Endothelial cell of hepatic sinusoid (primary cell): Measurements from ENCODE around the gene SEMA6B.
"Not testable (repeated sequence)": the region's sequence is repeated elsewhere in the genome, so short reads cannot be mapped to it uniquely, and the experiment has no call there.

Experiments used
- in situ Hi-C: cut with HindIII; loops from 2 replicates; pipeline ENCODE4 v1.10.0; 2017; ENCODE audit warnings: low sequenced_read_pairs

Gene SEMA6B, protein sequence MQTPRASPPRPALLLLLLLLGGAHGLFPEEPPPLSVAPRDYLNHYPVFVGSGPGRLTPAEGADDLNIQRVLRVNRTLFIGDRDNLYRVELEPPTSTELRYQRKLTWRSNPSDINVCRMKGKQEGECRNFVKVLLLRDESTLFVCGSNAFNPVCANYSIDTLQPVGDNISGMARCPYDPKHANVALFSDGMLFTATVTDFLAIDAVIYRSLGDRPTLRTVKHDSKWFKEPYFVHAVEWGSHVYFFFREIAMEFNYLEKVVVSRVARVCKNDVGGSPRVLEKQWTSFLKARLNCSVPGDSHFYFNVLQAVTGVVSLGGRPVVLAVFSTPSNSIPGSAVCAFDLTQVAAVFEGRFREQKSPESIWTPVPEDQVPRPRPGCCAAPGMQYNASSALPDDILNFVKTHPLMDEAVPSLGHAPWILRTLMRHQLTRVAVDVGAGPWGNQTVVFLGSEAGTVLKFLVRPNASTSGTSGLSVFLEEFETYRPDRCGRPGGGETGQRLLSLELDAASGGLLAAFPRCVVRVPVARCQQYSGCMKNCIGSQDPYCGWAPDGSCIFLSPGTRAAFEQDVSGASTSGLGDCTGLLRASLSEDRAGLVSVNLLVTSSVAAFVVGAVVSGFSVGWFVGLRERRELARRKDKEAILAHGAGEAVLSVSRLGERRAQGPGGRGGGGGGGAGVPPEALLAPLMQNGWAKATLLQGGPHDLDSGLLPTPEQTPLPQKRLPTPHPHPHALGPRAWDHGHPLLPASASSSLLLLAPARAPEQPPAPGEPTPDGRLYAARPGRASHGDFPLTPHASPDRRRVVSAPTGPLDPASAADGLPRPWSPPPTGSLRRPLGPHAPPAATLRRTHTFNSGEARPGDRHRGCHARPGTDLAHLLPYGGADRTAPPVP

DNA sequence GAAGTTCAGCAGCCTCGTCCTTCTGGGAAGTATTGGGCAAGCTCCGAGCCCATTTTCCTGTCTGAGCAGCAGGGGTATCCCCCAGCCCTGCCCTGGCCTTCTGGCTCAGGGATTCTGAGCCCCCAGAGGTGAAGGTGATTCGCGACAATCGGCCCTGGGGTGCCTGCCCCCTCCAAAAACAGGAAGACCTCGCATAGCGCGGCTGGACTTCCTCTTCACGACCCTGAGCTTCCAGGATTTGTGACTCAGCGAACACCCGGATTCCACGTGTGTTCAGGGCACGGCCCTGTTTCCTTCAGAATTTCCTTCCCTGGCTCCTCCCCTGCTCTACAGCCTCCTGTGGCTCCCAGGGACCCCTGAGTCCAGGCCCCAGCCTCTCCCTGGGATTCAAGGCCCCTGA is at the start of gene SEMA6B:
TSS of gene SEMA6B (minus strand) at position 116 of the 400 bp plus-strand sequence. CDS start 1,227 bp downstream, outside the sequence.
- in situ Hi-C loops = no loop called here

- in situ Hi-C loops = no loop called here
These were observed 47.6 kb upstream of the SEMA6B start for GRCh38 chr19:4606921-4607678.

GRCh38 chr19:4606181-4606580 is 46.7 kb upstream of the SEMA6B start:
- in situ Hi-C loops = no loop called here

DNA sequence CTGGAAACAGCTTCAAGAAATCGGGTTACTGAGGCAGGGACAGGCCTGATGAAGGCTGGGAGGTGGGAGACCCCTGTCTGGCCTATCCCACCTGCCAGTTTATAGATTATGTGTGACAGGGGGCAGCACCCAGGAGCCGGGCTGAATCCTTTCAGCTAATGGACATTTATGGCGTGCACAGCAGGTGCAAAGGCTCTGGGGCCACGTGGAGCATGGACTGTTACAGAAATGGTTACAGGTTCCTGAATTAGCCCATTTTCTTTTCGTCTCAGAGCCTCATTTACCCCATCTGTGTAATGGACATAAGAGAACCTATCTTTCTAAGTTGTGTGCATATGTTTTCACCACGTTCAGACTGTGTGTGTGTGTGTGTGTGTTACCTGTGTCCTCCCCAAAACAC is 45.4 kb upstream of the SEMA6B start:
- in situ Hi-C loops = no loop called here

- in situ Hi-C loops = no loop called here
These were observed 43.4 kb upstream of the SEMA6B start for GRCh38 chr19:4602915-4603314.

- in situ Hi-C loops = no loop called here
These were observed 42.8 kb upstream of the SEMA6B start for GRCh38 chr19:4602173-4602788.

- in situ Hi-C loops = no loop called here
These were observed 41.4 kb upstream of the SEMA6B start for GRCh38 chr19:4600893-4601292.

DNA sequence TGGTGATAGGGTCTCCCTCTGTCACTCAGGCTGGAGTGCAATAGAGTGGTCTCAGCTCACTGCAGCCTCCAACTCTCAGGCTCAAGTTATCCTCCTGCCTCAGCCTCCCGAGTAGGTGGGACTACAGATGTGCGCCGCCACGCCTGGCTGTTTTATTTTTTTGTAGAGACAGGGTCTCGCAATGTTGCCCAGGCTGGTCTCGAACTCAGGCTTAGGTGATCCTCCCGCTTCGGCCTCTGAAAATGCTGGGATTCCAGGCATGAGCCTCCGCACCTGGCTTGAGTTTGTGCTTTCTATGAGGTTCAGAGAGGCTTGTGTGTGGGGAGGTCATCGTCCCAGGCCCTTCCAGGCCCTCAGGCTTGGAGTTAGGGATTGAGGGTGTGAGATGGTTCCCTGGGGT is 40.6 kb upstream of the SEMA6B start:
- in situ Hi-C loops = no loop called here

DNA sequence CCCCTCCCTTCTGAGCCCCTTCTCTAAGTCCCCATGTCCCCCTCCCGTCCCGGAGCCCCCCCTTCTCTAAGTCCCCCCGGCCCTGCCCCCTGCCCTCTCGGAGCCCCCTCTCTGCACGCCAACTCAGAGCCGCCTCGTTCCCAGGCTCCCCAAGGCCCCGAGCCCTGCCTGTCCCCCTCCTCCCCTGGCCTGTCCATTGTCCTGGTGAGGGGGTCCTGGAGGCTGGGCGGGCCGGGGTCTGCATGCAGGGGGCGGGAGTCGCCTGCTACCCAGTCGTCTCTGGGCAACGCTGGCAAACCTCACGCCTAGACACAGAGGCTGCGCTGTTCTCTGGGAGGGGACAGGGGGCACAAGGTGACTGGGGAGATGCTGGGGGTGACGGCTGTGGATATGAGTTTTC is 39.2 kb upstream of the SEMA6B start:
- in situ Hi-C loops = no loop called here

DNA sequence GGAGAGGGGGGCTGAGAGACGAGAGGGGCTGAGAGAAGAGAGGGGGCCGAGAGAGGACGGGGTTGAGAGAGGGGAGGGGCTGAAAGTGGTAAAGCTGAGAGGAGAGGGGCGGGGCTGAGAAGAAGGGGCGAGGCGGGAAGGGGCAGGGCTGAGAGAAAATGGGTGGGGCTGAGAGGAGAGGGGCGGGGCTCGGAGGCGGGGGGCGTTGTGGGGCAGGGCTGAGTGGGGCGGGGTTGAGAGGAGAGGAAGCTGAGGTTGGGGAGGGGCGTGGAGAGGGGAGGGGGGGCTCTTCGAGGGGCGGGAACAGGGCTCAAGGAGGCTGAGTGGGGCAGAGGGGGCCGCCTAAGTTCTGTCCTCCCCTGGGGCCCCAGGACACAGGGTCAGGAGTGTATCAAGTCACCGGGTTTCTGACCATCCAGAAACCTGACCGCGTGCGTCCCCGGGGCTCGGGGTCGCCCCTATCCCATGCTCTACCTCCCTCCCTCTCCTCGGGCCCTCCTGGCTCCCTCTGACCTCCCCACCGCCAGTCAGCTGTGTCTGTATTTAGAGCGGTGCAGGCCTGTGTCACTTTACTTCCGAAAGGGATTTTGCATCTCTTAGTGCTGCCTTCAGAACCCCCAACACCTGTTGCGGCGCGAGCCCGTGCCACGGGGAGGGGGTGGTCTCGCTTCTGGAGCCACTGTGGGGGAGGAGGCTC is 38.6 kb upstream of the SEMA6B start:
- in situ Hi-C loops = no loop called here

DNA sequence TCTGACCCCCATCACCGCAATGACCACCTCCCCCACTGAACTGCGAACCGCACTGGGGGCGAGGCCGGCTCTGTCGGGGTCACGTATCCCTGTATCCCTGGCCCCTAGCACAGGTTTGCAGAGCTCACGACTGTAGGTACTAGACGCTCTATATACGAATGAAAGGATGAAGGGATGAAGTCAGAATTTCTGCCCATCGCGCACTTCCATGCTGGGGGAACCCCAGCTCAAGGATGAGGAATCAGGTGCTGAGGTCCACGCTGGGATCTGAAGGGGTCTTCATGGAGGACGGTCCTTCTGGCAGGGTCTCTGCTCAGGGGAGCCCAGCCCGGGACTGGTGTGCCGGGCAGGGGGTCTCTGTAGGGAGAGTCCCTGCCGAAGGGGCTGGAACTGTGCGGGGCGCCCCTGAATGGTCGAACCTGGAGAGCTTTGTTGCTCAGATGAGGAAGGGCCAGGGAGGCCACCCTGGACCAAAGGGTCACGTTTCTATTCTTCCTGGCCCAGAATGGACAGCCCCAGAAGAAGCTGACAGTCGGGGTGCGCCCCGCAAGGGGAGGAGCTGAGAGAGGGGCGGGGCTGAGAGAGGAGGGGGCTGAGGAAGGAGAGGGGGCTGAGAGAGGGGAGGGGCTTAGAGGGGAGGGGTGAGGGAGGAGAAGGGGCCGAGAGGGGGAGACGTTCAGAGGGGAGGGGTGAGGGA is 37.9 kb upstream of the SEMA6B start:
- in situ Hi-C loops = no loop called here

DNA sequence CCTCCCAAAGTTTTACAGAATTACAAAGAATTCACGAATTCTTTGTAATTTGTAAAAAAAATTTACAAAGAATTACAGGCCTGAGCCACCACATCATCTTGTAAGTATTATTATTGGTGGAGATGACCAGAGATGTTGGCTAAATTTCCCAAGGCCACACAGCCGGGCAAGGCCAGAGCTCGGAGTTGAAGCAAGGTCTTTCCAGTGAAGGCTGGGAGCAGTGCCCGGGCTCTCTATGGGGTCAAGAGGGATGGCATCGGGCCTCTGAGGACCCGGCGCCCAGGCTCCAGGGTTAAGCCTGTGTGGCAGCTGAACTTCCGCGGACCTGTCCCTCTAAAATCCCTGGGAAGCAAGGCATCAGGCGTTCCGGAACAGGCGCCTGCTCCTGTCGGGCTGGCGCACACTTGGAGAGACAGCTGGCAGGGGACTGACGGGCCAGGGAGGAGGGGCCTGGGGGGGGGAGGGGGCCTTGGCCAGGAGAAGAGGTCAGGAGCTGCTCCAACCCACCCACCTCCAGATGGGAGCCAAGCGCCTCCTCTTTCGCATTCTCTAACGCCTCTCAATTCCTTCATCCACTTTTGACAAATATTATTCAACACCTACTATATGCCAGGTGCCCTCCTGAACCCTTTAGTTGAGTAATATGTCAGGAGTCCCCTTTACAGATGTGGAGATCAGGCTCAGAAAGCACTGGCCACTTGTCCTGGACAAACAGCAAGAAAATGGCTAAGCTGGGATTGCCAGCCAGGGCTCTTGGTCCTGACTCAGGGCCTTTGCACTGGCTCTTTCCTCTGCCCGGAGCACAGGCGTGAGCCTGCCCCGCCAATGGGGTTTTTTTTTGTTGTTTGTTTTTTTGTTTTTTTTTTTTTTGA is 36.8 kb upstream of the SEMA6B start:
- in situ Hi-C loops = no loop called here

DNA sequence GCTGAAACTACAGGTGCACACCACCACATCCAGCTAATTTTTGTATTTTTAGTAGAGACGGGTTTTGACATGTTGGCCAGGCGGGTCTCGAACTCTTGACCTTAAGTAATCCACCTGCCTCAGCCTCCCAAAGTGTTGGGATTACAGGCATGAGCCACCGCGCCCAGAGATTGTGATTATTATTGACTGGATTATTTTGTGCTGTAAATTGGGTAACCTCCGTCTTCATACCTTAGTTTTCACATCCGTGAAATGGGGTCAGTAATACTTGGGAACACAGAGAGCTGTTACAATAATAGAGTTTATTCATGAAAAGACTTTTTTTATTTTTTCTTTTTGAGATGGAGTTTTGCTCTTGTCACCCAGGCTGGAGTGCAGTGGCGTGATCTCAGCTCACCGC is 35.7 kb upstream of the SEMA6B start:
- in situ Hi-C loops = not testable (repeated sequence)

GRCh38 chr19:4594201-4594600 is 34.7 kb upstream of the SEMA6B start:
- in situ Hi-C loops = no loop called here

DNA sequence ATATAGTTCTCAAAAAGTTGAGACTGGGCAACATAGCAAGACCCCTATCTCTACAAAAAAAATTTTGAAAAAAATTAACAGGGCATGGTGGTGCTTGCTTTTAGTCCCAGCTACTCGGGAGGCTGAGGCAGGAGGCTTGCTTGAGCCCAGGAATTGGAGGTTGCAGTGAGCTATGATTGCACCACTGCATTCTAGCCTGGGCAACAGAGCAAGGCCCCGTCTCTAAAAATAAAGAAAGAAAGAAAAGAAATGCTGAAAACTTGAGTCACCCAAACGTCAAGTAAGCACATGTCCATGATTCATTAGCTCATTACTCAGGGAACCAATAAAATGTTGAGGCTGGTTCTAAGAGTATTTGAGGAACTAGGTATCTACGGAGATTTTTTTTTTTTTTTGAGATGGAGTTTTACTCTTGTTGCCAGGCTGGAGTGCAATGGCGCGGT is 33.9 kb upstream of the SEMA6B start:
- in situ Hi-C loops = no loop called here

- in situ Hi-C loops = no loop called here
These were observed 33.0 kb upstream of the SEMA6B start for GRCh38 chr19:4592445-4592844.

DNA sequence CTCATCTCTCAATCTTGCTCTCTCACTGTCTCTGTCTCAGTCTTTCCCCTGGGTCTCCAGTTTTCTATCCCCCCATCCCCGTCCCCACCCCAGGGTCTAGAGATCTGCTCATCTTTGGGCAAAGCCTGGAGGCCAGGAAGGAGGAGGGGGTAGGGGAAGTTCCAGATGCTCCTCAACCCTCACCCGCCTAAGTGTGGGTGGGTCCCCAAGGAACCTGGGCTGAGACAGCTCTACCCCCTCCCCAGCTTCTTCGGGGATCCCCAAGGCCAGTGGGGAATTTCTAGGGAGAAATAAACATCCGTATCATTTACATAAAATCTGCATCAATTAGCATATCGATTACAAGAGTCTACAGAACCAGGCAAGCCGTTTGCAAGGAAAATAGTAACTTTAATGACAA is 31.8 kb upstream of the SEMA6B start:
- in situ Hi-C loops = no loop called here

- in situ Hi-C loops = no loop called here
These were observed 31.1 kb upstream of the SEMA6B start for GRCh38 chr19:4590559-4590958.
